ENCODE data around the gene MAFG. TPM values are rescaled to one million over a fixed set of nuclear protein-coding genes. Genes with fewer than 3 reads are reported as not detected.

Gene MAFG
- total and polyA plus RNA-seq, 2 of the 13 experiments (the other 11 are each of a cell fraction or from before 2014, with no cell fraction given): 14.5 to 20.0 TPM

DNA sequence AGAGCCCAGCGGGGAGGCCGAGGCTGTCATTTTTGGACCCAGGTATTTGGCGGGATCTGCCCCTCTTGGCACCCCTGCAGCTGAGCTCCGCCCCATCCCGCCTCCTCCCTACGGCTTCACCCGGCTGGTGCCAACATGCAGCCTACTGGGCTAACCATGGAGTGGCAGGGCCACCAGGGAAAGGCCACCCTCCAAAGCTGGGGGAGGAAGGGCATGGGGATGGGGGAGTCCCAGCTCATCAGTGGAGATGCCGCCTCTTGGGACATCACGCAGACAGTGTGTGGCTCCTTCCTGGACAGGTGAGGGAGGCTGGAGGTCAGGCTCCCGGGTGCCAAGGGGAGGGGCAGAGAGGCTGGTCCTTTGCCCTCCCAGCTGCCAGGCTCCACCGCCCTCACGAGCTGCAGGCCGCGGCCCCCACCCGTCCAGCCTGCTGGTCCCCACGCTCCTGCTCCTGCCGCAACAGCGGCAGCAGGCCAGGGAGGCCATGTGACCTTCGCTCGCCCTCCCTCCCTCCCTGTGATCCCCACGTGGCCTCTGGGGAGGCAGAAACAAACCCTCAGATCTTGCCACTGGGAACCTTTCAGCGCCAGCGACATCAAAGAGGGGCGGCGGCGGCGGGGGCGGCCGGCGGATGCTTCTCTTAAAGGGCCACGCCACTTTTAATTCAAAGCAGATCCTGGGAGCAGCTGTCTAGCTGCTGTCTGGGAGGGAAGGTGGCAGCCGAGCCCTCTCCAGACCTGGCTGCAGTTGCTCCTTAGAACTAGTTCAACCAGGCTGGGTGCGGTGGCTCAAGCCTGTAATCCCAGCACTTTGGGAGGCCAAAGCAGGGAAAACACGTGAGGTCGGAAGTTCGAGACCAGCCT, 40.2 kb upstream of the MAFG start (continued):
- TF ChIP-seq, protein P1, sequence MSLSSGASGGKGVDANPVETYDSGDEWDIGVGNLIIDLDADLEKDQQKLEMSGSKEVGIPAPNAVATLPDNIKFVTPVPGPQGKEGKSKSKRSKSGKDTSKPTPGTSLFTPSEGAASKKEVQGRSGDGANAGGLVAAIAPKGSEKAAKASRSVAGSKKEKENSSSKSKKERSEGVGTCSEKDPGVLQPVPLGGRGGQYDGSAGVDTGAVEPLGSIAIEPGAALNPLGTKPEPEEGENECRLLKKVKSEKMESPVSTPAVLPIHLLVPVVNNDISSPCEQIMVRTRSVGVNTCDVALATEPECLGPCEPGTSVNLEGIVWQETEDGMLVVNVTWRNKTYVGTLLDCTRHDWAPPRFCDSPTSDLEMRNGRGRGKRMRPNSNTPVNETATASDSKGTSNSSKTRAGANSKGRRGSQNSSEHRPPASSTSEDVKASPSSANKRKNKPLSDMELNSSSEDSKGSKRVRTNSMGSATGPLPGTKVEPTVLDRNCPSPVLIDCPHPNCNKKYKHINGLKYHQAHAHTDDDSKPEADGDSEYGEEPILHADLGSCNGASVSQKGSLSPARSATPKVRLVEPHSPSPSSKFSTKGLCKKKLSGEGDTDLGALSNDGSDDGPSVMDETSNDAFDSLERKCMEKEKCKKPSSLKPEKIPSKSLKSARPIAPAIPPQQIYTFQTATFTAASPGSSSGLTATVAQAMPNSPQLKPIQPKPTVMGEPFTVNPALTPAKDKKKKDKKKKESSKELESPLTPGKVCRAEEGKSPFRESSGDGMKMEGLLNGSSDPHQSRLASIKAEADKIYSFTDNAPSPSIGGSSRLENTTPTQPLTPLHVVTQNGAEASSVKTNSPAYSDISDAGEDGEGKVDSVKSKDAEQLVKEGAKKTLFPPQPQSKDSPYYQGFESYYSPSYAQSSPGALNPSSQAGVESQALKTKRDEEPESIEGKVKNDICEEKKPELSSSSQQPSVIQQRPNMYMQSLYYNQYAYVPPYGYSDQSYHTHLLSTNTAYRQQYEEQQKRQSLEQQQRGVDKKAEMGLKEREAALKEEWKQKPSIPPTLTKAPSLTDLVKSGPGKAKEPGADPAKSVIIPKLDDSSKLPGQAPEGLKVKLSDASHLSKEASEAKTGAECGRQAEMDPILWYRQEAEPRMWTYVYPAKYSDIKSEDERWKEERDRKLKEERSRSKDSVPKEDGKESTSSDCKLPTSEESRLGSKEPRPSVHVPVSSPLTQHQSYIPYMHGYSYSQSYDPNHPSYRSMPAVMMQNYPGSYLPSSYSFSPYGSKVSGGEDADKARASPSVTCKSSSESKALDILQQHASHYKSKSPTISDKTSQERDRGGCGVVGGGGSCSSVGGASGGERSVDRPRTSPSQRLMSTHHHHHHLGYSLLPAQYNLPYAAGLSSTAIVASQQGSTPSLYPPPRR (CRISPR knock-in tag; IDR thresholded peaks at IDR 0.05; ENCODE audit: borderline replicate concordance): peak; percentile 93
- TF ChIP-seq ZFP36L2 (CRISPR knock-in tag; IDR thresholded peaks at IDR 0.05) (no peak), ZNF670 (CRISPR knock-in tag; IDR thresholded peaks at IDR 0.05; ENCODE audit: borderline replicate concordance) (peak; percentile 68), ZNF335 (CRISPR knock-in tag; IDR thresholded peaks at IDR 0.05) (peak; percentile 24), CBX1 (IDR thresholded peaks at IDR 0.05; ENCODE audit: low read depth) (peak; percentile 95), ZMYM3 (CRISPR knock-in tag; IDR thresholded peaks at IDR 0.05) (peak; percentile 97), ZNF318 (CRISPR knock-in tag; IDR thresholded peaks at IDR 0.05) (peak; percentile 92; the same call in 1 of the 2 replicates), SMARCC2 (IDR thresholded peaks at IDR 0.05) (no peak), KDM5A (IDR thresholded peaks at IDR 0.05; ENCODE audit: borderline replicate concordance, low read length) (no peak), NFKBIZ (CRISPR knock-in tag; IDR thresholded peaks at IDR 0.05) (peak; percentile 90), RFX1 (IDR thresholded peaks at IDR 0.05) (no peak)
- TF ChIP-seq, protein P2, sequence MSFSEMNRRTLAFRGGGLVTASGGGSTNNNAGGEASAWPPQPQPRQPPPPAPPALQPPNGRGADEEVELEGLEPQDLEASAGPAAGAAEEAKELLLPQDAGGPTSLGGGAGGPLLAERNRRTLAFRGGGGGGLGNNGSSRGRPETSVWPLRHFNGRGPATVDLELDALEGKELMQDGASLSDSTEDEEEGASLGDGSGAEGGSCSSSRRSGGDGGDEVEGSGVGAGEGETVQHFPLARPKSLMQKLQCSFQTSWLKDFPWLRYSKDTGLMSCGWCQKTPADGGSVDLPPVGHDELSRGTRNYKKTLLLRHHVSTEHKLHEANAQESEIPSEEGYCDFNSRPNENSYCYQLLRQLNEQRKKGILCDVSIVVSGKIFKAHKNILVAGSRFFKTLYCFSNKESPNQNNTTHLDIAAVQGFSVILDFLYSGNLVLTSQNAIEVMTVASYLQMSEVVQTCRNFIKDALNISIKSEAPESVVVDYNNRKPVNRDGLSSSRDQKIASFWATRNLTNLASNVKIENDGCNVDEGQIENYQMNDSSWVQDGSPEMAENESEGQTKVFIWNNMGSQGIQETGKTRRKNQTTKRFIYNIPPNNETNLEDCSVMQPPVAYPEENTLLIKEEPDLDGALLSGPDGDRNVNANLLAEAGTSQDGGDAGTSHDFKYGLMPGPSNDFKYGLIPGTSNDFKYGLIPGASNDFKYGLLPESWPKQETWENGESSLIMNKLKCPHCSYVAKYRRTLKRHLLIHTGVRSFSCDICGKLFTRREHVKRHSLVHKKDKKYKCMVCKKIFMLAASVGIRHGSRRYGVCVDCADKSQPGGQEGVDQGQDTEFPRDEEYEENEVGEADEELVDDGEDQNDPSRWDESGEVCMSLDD (CRISPR knock-in tag; IDR thresholded peaks at IDR 0.05; ENCODE audit: borderline replicate concordance): 0 out of 2 replicates have a peak, but pooled peaks have one; percentile 80

Data from HepG2 (cell line).